HUES48 (cell line): ENCODE data around the gene CHRM2.

Source experiments
- H3K27ac ChIP-seq: one replicate; pipeline ENCODE4 v1.7.0; 2013; ENCODE audit warnings: low read depth, low read length, inconsistent platforms
- H3K27me3 ChIP-seq: 2 replicates; pipeline ENCODE4 v1.6.1; 2013; ENCODE audit warnings: mild to moderate bottlenecking, low read length; ENCODE audit not compliant: control insufficient read depth, insufficient read depth
- H3K36me3 ChIP-seq: 2 replicates; pipeline ENCODE4 v1.6.1; 2013; ENCODE audit warnings: low read length; ENCODE audit not compliant: control insufficient read depth, insufficient read depth
- H3K4me1 ChIP-seq: 2 replicates; pipeline ENCODE4 v1.6.1; 2013; ENCODE audit warnings: mild to moderate bottlenecking, low read length; ENCODE audit not compliant: control insufficient read depth, insufficient read depth
- H3K4me3 ChIP-seq: 2 replicates; pipeline ENCODE4 v1.5.1; 2013; ENCODE audit warnings: mild to moderate bottlenecking, low read depth, low read length
- H3K9ac ChIP-seq: 2 replicates; pipeline ENCODE4 v1.6.1; 2013; ENCODE audit warnings: mild to moderate bottlenecking, low read depth, low read length, moderate library complexity
- H3K9me3 ChIP-seq: 2 replicates; pipeline ENCODE4 v1.6.1; 2013; ENCODE audit warnings: low read length; ENCODE audit not compliant: control insufficient read depth, insufficient read depth

The CHRM2 gene

GRCh38 chr7:136931169-136931867 lies 62.9 kb downstream of the CHRM2 start:
- H3K9me3 ChIP-seq: no peaks in the 10 kb centered on the region
- no peak overlapping the region for H3K4me3 ChIP-seq
- H3K27me3 ChIP-seq: no peaks in the 10 kb centered on the region
- H3K36me3 ChIP-seq: no peaks in the 10 kb centered on the region
- H3K27ac ChIP-seq: no peak overlapping the region
- no peak overlapping the region for H3K9ac ChIP-seq
- H3K4me1 ChIP-seq: peaks cover 11% of the 10 kb centered on the region

GRCh38 chr7:136937436-136937835 lies 69.0 kb downstream of the CHRM2 start:
- H3K4me3 ChIP-seq: no peak overlapping the region
- H3K36me3 ChIP-seq: no peaks in the 10 kb centered on the region
- no peak overlapping the region for H3K9ac ChIP-seq
- no peaks in the 10 kb centered on the region for H3K9me3 ChIP-seq
- H3K4me1 ChIP-seq: no peaks in the 10 kb centered on the region
- H3K27ac ChIP-seq: no peak overlapping the region
- no peaks in the 10 kb centered on the region for H3K27me3 ChIP-seq

- no peaks in the 10 kb centered on the region for H3K9me3 ChIP-seq
- H3K27ac ChIP-seq: no peak overlapping the region
- no peaks in the 10 kb centered on the region for H3K27me3 ChIP-seq
- H3K4me1 ChIP-seq: no peaks in the 10 kb centered on the region; the same call in 1 of the 2 replicates
- no peak overlapping the region for H3K9ac ChIP-seq
- no peaks in the 10 kb centered on the region for H3K36me3 ChIP-seq
- no peak overlapping the region for H3K4me3 ChIP-seq
Measured at GRCh38 chr7:136938476-136938875, 70.0 kb downstream of the CHRM2 start.

GRCh38 chr7:136940122-136940521 lies 71.7 kb downstream of the CHRM2 start:
- Histone ChIP-seq H3K27me3 (no peaks in the 10 kb centered on the region), H3K4me3 (no peak overlapping the region), H3K9ac (no peak overlapping the region), H3K9me3 (no peaks in the 10 kb centered on the region), H3K27ac (no peak overlapping the region), H3K4me1 (no peaks in the 10 kb centered on the region; the same call in 1 of the 2 replicates), H3K36me3 (no peaks in the 10 kb centered on the region)

GRCh38 chr7:136940917-136941316 lies 72.5 kb downstream of the CHRM2 start:
- no peaks in the 10 kb centered on the region; the same call in 1 of the 2 replicates for H3K4me1 ChIP-seq
- no peak overlapping the region for H3K27ac ChIP-seq
- H3K9ac ChIP-seq: no peak overlapping the region
- no peaks in the 10 kb centered on the region for H3K27me3 ChIP-seq
- no peaks in the 10 kb centered on the region for H3K9me3 ChIP-seq
- H3K4me3 ChIP-seq: no peak overlapping the region
- H3K36me3 ChIP-seq: no peaks in the 10 kb centered on the region

- Histone ChIP-seq H3K27me3 (no peaks in the 10 kb centered on the region), H3K27ac (no peak overlapping the region), H3K4me1 (no peaks in the 10 kb centered on the region; the same call in 1 of the 2 replicates), H3K36me3 (no peaks in the 10 kb centered on the region), H3K4me3 (no peak overlapping the region), H3K9ac (no peak overlapping the region), H3K9me3 (no peaks in the 10 kb centered on the region)
Measured at GRCh38 chr7:136941816-136942215, 73.4 kb downstream of the CHRM2 start.

- H3K4me1 ChIP-seq: no peaks in the 10 kb centered on the region; the same call in 1 of the 2 replicates
- H3K36me3 ChIP-seq: no peaks in the 10 kb centered on the region
- no peak overlapping the region for H3K4me3 ChIP-seq
- H3K27ac ChIP-seq: no peak overlapping the region
- no peak overlapping the region for H3K9ac ChIP-seq
- no peaks in the 10 kb centered on the region for H3K9me3 ChIP-seq
- H3K27me3 ChIP-seq: no peaks in the 10 kb centered on the region
Measured at GRCh38 chr7:136942401-136942800, 73.9 kb downstream of the CHRM2 start.

- Histone ChIP-seq H3K27ac (no peak overlapping the region), H3K4me1 (no peaks in the 10 kb centered on the region; the same call in 1 of the 2 replicates), H3K9me3 (no peaks in the 10 kb centered on the region), H3K36me3 (no peaks in the 10 kb centered on the region), H3K9ac (no peak overlapping the region), H3K4me3 (no peak overlapping the region), H3K27me3 (no peaks in the 10 kb centered on the region)
Measured at GRCh38 chr7:136942994-136943393, 74.5 kb downstream of the CHRM2 start.

GRCh38 chr7:136947347-136947746 lies 78.9 kb downstream of the CHRM2 start:
- H3K4me1 ChIP-seq: no peaks in the 10 kb centered on the region; the same call in 1 of the 2 replicates
- H3K36me3 ChIP-seq: no peaks in the 10 kb centered on the region
- no peak overlapping the region for H3K27ac ChIP-seq
- H3K9ac ChIP-seq: no peak overlapping the region
- no peak overlapping the region for H3K4me3 ChIP-seq
- H3K27me3 ChIP-seq: no peaks in the 10 kb centered on the region
- no peaks in the 10 kb centered on the region for H3K9me3 ChIP-seq

- Histone ChIP-seq H3K27me3 (no peaks in the 10 kb centered on the region), H3K9me3 (no peaks in the 10 kb centered on the region), H3K27ac (no peak overlapping the region), H3K4me3 (no peak overlapping the region), H3K9ac (no peak overlapping the region), H3K36me3 (no peaks in the 10 kb centered on the region), H3K4me1 (no peaks in the 10 kb centered on the region)
Measured at GRCh38 chr7:136950331-136950730, 81.9 kb downstream of the CHRM2 start.

- no peaks in the 10 kb centered on the region for H3K36me3 ChIP-seq
- H3K4me1 ChIP-seq: no peaks in the 10 kb centered on the region
- H3K27me3 ChIP-seq: no peaks in the 10 kb centered on the region
- H3K9me3 ChIP-seq: no peaks in the 10 kb centered on the region
- H3K9ac ChIP-seq: no peak overlapping the region
- no peak overlapping the region for H3K4me3 ChIP-seq
- no peak overlapping the region for H3K27ac ChIP-seq
Measured at GRCh38 chr7:136953386-136953785, 84.9 kb downstream of the CHRM2 start.
